Neural cell (in vitro differentiated cells): Measurements from ENCODE around the gene ILK. TPM values are rescaled to one million over a fixed set of nuclear protein-coding genes. Genes with fewer than 3 reads are reported as not detected.

Source experiments
- H2AFZ ChIP-seq: fragments of 200-600, 300-800 bp; sonication (generic), shearing (Covaris generic); 2 replicates; pipeline ENCODE4 v1.6.0; 2014; ENCODE audit warnings: low read depth, mild to moderate bottlenecking, antibody characterized with exemption, low read length, moderate library complexity
- H3F3A ChIP-seq: fragments of 200-600 bp; shearing (Covaris generic); 2 replicates; pipeline ENCODE4 v1.6.1; 2016; ENCODE audit warnings: mild to moderate bottlenecking, moderate library complexity, mixed read lengths, antibody characterized with exemption, low read length; ENCODE audit not compliant: insufficient read depth, poor library complexity, severe bottlenecking
- H3K27ac ChIP-seq: fragments of 200-600, 300-800 bp; sonication (generic), shearing (Covaris generic); 2 replicates; pipeline ENCODE4 v1.5.1; 2014; ENCODE audit warnings: mild to moderate bottlenecking, low read length, moderate library complexity
- H3K27me3 ChIP-seq: fragments of 300-800, 200-600 bp; sonication (generic), shearing (Covaris generic); 2 replicates; pipeline ENCODE4 v1.6.0; 2014; ENCODE audit warnings: mild to moderate bottlenecking, low read depth, low read length, moderate library complexity; ENCODE audit not compliant: insufficient read depth
- H3K36me3 ChIP-seq: fragments of 300-800, 200-600 bp; sonication (generic), shearing (Covaris generic); 2 replicates; pipeline ENCODE4 v1.5.1; 2014; ENCODE audit warnings: mild to moderate bottlenecking, antibody characterized with exemption, low read length, moderate library complexity; ENCODE audit not compliant: insufficient read depth
- H3K4me2 ChIP-seq: fragments of 300-800, 200-600 bp; sonication (generic), shearing (Covaris generic); 2 replicates; pipeline ENCODE4 v1.6.0; 2014; ENCODE audit warnings: mild to moderate bottlenecking, low read length
- H3K4me3 ChIP-seq: fragments of 300-800, 200-600 bp; sonication (generic), shearing (Covaris generic); 2 replicates; pipeline ENCODE4 v1.5.1; 2014; ENCODE audit warnings: mild to moderate bottlenecking, low read length, moderate library complexity
- H3K79me2 ChIP-seq: fragments of 200-600 bp; shearing (Covaris generic); replicated peaks from 2 replicates; pipeline ENCODE4 v1.6.0; 2014; ENCODE audit warnings: mild to moderate bottlenecking, low read length, moderate library complexity; ENCODE audit not compliant: insufficient read depth
- H3K9ac ChIP-seq: fragments of 300-800, 200-600 bp; sonication (generic), shearing (Covaris generic); 2 replicates; pipeline ENCODE4 v1.6.1; 2016; ENCODE audit warnings: mild to moderate bottlenecking, low read length, mixed read lengths
- H3K9me2 ChIP-seq: fragments of 200-600 bp; shearing (Covaris generic); 2 replicates; pipeline ENCODE4 v1.6.1; 2016; ENCODE audit warnings: mild to moderate bottlenecking, low read length, mixed read lengths; ENCODE audit not compliant: insufficient read depth
- H3K9me3 ChIP-seq: fragments of 200-600, 300-800 bp; sonication (generic), shearing (Covaris generic); 2 replicates; pipeline ENCODE4 v1.6.1; 2016; ENCODE audit warnings: mild to moderate bottlenecking, mixed run types, low read length, moderate library complexity, mixed read lengths
- H4K20me1 ChIP-seq: fragments of 200-600 bp; shearing (Covaris generic); 2 replicates; pipeline ENCODE4 v1.6.1; 2016; ENCODE audit warnings: mild to moderate bottlenecking, mixed run types; ENCODE audit not compliant: insufficient read depth
- CTCF ChIP-seq: fragments of 450-650 bp; IDR thresholded peaks from 2 replicates; pipeline ENCODE4 v1.5.1; 2014; ENCODE audit warnings: antibody characterized with exemption, mild to moderate bottlenecking, moderate library complexity; ENCODE audit not compliant: poor library complexity, severe bottlenecking
- EP300 ChIP-seq: fragments of 450-650 bp; conservative IDR thresholded peaks from 2 replicates; pipeline ENCODE4 v1.6.1; 2014; ENCODE audit warnings: antibody characterized with exemption, mild to moderate bottlenecking, moderate library complexity; ENCODE audit not compliant: poor library complexity, severe bottlenecking
- EZH2 ChIP-seq: fragments of 200-600, 300-800 bp; shearing (Covaris generic), sonication (generic); IDR thresholded peaks from 2 replicates; pipeline ENCODE4 v1.6.1; 2014; ENCODE audit warnings: antibody characterized with exemption, low read length, borderline replicate concordance, mild to moderate bottlenecking; ENCODE audit not compliant: insufficient read depth, poor library complexity, severe bottlenecking
- MXI1 ChIP-seq: fragments of 450-650 bp; conservative IDR thresholded peaks from 2 replicates; pipeline ENCODE4 v1.6.1; 2014; ENCODE audit warnings: antibody characterized with exemption, mild to moderate bottlenecking; ENCODE audit not compliant: poor library complexity, severe bottlenecking
- POLR2AphosphoS5 ChIP-seq: IDR thresholded peaks from 2 replicates; pipeline ENCODE4 v1.6.1; 2012
- RAD21 ChIP-seq: fragments of 450-650 bp; conservative IDR thresholded peaks from 2 replicates; pipeline ENCODE4 v1.6.1; 2014; ENCODE audit warnings: antibody characterized with exemption, mild to moderate bottlenecking, moderate library complexity
- SMC3 ChIP-seq: fragments of 450-650 bp; conservative IDR thresholded peaks from 2 replicates; pipeline ENCODE4 v1.6.1; 2014; ENCODE audit warnings: antibody characterized with exemption, mild to moderate bottlenecking, moderate library complexity; ENCODE audit not compliant: poor library complexity
- TAF1 ChIP-seq: IDR thresholded peaks from 2 replicates; pipeline ENCODE4 v1.6.1; 2012; ENCODE audit warnings: low read depth
- polyA plus RNA-seq: library from polyadenylated mRNA; depleted of rRNA; stranded (reverse); fragments of >200 nt; gene quantifications from 2 replicates; pipeline ENCODE4 v1.2.3, GENCODE V29; 2014
- TF ChIP-seq, protein P1 (sequence below): IDR thresholded peaks from 2 replicates; pipeline ENCODE4 v1.6.1; 2012; ENCODE audit warnings: borderline replicate concordance

The ILK gene
- polyA plus RNA-seq, 1 donor from 2014 or later: 68.8 TPM

- H3F3A ChIP-seq: no peaks in the 10 kb centered on the region
- H4K20me1 ChIP-seq: no peaks in the 10 kb centered on the region
- H3K9ac ChIP-seq: no peak overlapping the region
- no peaks in the 10 kb centered on the region for H3K9me3 ChIP-seq
- H3K36me3 ChIP-seq: no peaks in the 10 kb centered on the region
- no peak for TF ChIP-seq EZH2
- TF ChIP-seq MXI1: no peak
- TF ChIP-seq CTCF: no peak
- no peak for TF ChIP-seq SMC3
- no peak for TF ChIP-seq POLR2AphosphoS5
- TF ChIP-seq, protein P1, sequence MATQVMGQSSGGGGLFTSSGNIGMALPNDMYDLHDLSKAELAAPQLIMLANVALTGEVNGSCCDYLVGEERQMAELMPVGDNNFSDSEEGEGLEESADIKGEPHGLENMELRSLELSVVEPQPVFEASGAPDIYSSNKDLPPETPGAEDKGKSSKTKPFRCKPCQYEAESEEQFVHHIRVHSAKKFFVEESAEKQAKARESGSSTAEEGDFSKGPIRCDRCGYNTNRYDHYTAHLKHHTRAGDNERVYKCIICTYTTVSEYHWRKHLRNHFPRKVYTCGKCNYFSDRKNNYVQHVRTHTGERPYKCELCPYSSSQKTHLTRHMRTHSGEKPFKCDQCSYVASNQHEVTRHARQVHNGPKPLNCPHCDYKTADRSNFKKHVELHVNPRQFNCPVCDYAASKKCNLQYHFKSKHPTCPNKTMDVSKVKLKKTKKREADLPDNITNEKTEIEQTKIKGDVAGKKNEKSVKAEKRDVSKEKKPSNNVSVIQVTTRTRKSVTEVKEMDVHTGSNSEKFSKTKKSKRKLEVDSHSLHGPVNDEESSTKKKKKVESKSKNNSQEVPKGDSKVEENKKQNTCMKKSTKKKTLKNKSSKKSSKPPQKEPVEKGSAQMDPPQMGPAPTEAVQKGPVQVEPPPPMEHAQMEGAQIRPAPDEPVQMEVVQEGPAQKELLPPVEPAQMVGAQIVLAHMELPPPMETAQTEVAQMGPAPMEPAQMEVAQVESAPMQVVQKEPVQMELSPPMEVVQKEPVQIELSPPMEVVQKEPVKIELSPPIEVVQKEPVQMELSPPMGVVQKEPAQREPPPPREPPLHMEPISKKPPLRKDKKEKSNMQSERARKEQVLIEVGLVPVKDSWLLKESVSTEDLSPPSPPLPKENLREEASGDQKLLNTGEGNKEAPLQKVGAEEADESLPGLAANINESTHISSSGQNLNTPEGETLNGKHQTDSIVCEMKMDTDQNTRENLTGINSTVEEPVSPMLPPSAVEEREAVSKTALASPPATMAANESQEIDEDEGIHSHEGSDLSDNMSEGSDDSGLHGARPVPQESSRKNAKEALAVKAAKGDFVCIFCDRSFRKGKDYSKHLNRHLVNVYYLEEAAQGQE: no peak
- no peak for TF ChIP-seq TAF1
- no peak for TF ChIP-seq EP300
- H3K27me3 ChIP-seq: no peaks in the 10 kb centered on the region
- no peak overlapping the region for H3K27ac ChIP-seq
- H2AFZ ChIP-seq: no peak overlapping the region
- H3K79me2 ChIP-seq: no peaks in the 10 kb centered on the region
- no peak overlapping the region for H3K4me2 ChIP-seq
- H3K4me3 ChIP-seq: no peak overlapping the region
- H3K9me2 ChIP-seq: no peaks in the 10 kb centered on the region
These were observed 33.9 kb upstream of the ILK start for GRCh38 chr11:6569706-6570105.

DNA sequence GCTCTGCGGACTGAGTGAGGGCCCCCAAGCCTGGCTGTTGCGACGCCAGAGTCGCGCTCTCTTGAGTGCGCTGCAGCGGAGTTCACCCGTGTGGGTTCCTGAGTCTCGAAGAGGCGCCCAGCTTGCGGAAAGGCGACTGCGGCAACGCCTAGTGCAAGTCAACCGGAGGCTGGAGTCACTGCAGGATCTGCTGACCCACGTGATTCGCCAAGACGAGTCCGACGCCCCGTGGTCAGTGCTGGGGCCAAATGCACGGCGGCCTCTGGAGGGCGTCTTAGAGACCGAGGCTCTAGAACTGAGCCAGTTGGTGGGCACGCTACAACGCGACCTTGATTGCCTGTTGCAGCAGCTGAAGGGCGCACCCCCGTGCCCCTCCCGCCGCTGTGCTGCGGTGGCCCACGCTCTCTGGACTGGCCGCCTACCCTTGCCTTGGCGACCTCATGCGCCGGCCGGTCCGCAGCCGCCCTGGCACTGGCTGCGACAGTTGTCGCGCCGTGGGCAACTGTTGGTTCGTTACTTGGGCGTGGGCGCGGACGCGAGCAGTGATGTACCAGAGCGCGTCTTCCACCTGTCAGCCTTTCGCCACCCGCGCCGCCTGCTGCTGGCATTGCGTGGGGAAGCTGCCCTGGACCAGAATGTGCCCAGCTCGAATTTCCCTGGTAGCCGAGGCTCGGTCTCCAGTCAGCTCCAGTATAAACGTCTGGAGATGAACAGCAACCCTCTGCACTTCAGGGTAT is 32.7 kb upstream of the ILK start:
- no peak for TF ChIP-seq RAD21
- TF ChIP-seq TAF1: no peak
- TF ChIP-seq CTCF: no peak
- TF ChIP-seq MXI1: no peak
- TF ChIP-seq EZH2: no peak
- TF ChIP-seq POLR2AphosphoS5: no peak
- no peak overlapping the region for H3K4me3 ChIP-seq
- H4K20me1 ChIP-seq: no peaks in the 10 kb centered on the region
- no peaks in the 10 kb centered on the region for H3K9me3 ChIP-seq
- H3K9ac ChIP-seq: no peak overlapping the region
- no peaks in the 10 kb centered on the region for H3F3A ChIP-seq
- H2AFZ ChIP-seq: no peak overlapping the region
- H3K27ac ChIP-seq: no peak overlapping the region
- H3K27me3 ChIP-seq: no peaks in the 10 kb centered on the region
- no peaks in the 10 kb centered on the region for H3K36me3 ChIP-seq
- no peaks in the 10 kb centered on the region for H3K79me2 ChIP-seq
- H3K4me2 ChIP-seq: no peak overlapping the region
- H3K9me2 ChIP-seq: no peaks in the 10 kb centered on the region
